ENCODE measurements around the gene TLE5.

GRCh38 chr19:3034406-3034655 is 28.0 kb downstream of the TLE5 start:
- TF ChIP-seq, protein P1, sequence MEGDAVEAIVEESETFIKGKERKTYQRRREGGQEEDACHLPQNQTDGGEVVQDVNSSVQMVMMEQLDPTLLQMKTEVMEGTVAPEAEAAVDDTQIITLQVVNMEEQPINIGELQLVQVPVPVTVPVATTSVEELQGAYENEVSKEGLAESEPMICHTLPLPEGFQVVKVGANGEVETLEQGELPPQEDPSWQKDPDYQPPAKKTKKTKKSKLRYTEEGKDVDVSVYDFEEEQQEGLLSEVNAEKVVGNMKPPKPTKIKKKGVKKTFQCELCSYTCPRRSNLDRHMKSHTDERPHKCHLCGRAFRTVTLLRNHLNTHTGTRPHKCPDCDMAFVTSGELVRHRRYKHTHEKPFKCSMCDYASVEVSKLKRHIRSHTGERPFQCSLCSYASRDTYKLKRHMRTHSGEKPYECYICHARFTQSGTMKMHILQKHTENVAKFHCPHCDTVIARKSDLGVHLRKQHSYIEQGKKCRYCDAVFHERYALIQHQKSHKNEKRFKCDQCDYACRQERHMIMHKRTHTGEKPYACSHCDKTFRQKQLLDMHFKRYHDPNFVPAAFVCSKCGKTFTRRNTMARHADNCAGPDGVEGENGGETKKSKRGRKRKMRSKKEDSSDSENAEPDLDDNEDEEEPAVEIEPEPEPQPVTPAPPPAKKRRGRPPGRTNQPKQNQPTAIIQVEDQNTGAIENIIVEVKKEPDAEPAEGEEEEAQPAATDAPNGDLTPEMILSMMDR (IDR thresholded peaks at IDR 0.05; ENCODE audit: borderline replicate concordance, extremely low read depth, low read length, poor library complexity, severe bottlenecking): no peak
- no peak for TF ChIP-seq EZH2 (IDR thresholded peaks at IDR 0.05; ENCODE audit: borderline replicate concordance, low read depth, low read length, severe bottlenecking)
